ENCODE measurements around the gene HEMK1.
A peak's percentile ranks its signal among the peaks of the same experiment; 100 is the strongest.

HEMK1 gene

DNA sequence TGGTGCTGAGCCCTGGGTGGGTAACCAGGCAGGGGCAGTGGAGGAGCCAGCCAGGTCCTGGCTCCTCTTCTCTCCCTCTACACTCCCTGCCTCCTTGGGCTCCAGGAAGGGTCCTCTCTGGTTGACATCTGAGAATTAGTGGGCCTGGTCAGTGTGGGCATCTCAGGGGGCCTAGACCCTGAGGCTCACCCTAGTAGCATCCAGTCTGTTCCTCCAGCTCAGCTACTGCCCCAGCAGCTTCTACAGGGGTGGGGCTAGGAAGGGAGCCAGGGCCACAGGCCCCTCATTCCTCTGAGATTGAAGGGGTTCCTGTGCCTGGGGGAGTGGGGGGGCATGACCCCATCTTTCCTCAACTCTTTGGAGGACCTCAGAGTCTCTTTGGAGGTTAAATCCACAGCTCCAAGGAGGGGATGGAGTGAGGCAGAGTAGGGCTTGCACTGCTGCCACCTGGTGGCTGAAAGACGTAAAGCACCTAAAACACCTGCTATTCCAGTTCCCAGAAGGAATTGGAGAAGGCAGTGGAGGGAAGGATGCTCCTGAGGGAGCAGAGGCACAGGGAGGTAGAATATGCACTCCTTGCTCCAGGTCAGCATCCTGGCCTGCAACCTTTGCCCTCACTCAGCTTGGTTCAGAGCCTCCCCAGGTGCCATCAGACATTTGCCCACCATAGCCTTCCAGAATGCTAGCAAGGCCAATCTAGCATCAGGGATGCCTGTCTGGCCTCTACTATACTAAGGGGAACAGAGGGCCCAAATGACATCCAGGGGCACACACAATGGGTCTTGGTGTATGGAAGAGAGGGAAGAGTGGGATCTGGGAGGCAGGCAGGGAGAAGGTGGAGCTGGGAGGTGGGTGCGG is 26.9 kb upstream of the HEMK1 start:
- peak; percentile 45 for DNase-seq

DNA sequence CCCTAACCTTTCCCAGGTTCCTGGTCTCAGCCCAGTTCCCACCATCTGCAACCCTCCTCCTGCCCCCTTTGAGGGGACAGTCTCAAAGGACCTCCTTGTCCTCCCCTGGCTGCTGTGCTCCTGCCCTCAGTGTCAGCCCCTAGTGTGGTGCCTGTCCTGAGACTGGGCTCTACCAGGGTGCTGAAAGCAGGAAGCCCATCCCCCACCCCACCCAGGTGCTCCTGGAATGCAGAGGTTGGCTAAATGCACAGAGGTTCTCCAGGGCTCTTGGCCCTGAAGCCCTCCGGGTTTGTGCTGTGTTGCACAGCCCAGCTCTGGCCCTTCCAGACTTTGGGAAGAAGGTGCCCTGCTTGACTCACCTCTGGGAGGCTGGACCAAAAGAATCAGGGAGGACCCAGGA is 23.5 kb upstream of the HEMK1 start:
- DNase-seq, result no peak

- DNase-seq, result no peak
Measured at GRCh38 chr3:50549226-50549625, 20.1 kb upstream of the HEMK1 start.

DNA sequence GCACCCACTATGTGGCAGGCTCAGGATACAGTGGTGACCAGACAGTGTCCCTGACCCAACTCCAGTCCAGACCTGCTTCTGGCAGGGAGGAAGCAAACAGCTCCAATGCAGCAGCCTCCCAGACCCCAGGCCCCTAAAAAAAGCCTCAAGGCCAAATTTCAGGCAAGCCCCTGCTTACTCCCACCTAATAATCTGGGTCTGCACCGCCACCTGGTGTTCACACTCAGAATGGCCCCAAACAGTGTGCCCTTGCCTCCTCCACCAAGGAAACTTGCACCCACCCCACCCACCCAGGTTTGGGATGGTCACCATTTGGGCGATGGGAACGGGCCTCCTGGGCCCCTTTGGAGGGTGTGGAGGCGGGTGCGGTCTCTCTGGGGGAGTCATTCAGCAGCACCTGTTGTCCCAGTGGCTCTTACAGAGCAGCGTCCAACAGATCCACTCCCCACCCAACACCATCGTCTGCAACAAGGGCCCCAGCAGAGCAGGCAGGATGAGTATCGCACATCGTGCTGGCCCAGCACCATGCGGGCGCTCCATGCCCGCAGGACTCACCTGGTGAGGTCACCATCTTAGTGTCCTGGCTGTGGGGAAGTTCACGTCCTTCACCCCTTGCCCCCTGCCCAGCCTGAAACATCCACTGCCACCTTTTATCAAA is 19.1 kb upstream of the HEMK1 start:
- peak; percentile 21 for DNase-seq

DNA sequence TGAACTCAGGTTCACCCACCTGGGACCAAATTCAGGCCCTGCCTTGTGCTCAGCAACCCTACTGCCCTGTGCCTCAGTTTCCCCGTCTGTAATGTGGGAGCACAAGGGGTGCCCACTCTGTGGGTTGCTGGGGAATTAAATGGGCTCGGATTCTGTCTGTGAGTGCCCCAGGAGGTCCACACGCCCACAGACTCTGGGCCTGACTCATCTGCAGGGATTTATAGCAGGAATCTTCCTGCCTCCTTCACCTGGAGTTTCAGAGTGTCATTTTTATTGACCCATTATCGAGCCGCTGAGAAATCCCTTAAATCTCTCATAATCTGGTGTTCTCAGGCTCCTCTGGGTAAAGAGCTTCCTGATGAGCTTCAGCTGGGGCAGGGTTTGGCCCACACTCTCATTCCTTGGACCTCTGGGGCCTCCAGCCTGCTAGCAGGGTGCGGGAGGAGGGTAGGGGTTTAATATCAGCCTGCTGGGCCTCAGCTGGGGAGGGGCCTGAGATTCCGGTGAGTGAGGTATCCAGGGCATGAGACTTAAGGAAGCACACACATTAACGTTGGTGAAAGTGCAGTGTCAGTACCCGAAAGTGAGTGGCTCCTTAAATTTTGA is 18.2 kb upstream of the HEMK1 start:
- DNase-seq, result no peak

GRCh38 chr3:50551681-50552435 is 17.5 kb upstream of the HEMK1 start:
- no peak for DNase-seq

GRCh38 chr3:50552598-50552997 is 16.7 kb upstream of the HEMK1 start:
- DNase-seq, result no peak

DNA sequence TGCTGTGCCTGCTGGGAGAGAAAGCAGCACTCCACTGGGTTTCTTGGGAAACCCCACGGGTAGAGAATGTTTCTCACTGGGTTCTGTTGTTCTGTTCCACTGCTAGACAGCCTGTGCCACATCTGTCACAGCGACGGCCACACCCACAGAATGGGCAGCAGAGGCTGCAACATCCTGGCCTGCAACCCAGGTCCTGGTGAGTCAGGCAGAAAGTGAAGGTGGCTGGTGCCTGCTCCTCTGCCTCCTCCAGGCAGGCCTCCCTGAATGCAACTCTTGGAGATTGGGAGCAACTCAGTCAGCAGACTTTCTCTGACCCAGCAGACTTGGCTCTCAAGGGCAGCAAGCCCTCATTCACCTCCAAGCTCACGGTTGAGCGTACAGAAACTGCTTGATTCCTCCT is 14.8 kb upstream of the HEMK1 start:
- no peak for DNase-seq

DNA sequence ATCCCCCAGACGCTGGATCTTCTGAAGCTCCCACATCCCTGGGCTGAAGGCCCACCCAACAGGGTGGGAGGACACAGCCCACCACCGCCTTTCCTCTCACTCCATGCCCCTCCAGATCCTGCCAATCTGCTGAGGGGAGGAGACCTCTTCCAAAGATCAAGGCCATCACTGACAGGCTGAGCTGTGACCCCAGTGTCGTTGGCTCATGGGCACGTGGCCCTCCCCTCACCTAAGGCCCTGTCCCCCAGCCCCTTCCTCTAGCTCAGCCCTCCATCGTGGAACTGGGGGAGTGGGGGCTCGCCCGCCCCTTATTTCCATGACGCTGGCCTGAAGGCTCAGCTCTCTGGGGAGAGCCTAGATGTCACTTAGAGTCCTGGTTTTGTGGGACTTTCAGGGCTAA is 12.2 kb upstream of the HEMK1 start:
- DNase-seq, result no peak

GRCh38 chr3:50557915-50558314 is 11.4 kb upstream of the HEMK1 start:
- no peak for DNase-seq

- DNase-seq, result peak; percentile 41
Measured at GRCh38 chr3:50559702-50560101, 9.6 kb upstream of the HEMK1 start.

DNA sequence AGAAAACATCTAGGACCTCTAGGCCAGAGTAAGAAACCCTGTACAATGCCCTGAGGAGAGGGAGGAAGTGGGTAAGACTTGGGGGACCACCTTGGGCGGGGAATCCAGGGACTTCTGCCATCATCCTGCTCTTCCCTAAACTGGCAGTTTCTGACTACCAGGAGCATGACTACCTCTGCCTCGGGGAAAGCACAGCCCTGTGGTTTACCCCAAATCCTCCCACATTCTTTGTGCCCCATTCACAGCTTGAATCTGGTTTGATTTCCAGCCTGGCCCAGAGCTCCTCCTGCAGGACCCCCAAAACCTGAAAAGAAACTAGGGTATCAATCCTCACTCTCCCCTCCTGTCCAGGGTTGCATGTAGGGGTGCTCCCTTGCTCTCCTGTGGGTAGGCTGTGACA is 6.5 kb upstream of the HEMK1 start:
- peak; percentile 66 for DNase-seq

DNA sequence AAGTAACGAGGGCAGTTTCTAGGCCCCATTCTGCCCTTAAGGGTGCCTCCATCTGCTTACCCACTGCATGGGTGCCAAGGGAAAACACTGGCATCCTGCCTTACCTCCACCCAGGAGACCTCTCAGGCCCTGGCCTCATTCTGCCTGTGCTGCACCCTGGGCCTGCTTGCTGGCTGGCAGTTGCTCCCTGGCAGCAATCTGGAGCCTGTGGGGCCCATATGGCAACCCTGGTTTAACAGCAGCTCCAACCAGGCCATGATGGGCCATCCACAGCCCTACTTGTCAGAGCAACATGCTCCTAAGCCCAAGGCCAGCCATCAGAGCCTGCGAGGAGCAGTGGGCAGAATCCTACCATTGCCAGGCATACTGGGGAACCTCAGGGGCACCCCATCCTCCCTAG is 5.5 kb upstream of the HEMK1 start:
- DNase-seq, result no peak

DNA sequence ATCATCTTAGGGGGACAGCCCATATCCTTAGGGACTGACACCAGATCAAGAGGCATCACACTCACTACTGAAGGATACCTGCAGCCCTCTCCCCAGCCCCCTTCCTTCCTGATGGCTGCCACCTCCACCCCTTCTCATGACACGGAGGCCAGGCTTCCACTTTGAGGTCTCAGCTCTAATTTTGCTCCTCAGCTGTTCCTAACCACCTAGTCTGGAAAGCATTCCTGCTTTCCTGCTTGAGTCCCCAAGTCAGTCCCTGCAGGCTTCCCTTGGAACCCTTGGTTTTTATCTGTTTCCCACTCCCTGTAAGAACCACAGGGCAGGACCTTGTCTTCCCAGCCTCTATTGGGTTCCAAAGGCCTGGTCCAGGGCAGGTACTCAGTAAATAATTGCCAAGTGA is 5.0 kb upstream of the HEMK1 start:
- no peak for DNase-seq

DNA sequence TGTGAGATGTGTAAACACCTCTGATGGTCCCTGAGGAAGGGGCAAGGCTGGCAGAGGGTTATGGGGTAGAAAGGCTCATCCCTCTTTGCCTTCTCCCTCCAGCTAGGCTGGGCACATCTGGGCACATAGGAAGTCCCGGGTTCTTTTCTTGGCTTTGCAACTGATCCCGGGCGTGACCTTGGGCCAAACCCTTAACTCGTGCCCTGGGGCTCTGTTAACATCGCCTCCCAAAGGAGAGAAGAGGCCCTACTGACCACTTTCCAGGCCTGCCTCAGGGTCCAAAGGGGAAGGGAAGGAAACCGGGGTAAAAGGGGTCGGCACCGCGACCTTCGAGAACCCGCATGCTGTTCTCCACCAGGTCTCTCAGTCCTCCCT is 2.3 kb upstream of the HEMK1 start:
- DNase-seq, result no peak

DNA sequence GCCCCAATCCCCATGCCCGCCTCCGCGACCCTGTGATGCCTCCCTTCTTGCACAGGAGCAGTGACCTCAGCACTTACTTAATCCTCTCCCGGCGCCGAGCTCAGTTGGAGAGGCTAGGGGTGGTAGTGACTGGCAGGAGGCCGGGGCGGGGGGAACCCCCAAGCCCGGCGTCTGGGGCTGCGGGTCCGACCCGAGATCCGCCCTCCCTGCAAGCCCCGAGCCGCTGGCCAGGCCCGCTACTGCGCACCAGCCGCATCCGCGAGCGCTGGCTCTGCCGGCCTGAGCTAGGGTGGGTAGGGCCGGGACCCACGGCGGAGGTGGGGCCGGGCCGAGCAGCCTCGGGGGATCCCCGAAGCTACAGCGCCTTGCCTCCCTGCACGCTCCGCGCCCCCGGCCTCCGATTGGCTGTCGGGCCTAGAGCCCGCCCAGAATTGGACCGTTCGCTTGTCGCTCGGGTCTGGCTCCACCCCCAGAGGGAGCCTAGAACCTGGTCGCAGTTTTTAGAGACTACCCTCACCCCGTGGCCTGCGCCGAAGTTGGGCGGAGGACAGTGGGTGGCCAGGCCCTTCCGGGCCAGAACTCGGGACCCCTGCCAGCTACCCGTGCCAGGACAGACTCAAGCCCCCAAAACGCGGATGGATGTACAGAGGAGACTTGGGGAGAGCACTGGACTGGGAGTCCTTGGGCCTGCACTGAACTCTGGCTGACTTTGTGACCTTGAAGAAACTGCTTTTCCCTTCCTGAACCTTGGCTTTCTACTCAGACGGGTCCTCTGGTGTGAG is 1.7 kb upstream of the HEMK1 start, which contains the start of gene C3orf18:
Gene C3orf18 (minus strand): TSS at position 362 of the 782 bp plus-strand sequence. CDS start 2,048 bp downstream, outside the sequence.
- peak; percentile 88 for DNase-seq

DNA sequence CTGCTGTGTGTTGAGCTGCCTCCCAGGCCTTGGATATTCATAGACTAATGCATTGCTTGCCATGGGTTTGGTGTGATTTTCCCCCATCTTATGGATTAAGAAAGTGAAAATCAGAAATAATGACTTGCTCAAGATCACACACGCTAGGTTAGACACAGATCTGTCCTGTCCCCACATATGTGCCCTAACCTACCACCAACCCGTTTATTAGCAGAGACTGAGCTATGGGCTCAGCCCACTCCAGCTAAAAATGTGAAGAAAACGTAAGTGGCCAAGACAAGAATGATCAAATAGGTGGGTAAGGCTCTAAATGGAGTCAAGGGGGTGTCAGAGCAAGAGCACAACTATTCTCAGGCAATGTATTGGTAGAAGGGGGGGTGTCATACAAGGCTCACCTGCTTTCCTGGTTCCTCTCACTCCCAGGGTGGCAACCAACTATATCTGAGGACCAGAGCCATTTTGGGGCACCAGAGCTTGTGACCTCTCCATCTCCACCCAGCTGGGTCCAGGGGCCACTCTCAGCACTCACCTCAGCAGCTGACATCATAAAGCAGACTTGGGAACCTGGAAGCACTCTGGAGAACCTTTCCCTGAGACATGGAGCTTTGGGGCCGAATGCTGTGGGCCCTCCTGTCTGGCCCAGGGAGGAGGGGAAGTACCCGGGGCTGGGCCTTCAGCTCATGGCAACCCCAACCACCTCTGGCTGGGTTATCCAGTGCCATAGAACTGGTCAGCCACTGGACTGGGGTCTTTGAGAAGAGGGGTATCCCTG is 1.4 kb downstream of the HEMK1 start:
- DNase-seq, result no peak

DNA sequence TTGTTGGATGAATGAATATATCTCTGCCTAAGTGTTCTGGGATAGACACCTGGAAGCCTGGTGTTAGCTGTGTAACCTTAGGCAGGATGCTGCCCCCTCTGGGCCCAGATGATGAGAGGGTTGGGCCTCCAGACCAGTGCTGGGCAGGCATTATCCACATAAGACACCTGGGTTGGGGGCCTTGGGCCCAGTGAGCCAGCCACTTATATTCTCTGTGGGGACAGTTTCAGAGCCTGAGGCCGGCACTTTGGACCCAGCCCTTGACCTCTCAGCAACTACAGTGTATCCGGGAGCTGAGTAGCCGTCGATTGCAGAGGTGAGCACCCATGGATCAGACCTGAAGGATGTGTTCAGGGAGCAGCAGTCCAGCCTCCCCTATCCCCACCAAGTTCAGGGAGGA is 2.2 kb downstream of the HEMK1 start:
- no peak for DNase-seq

GRCh38 chr3:50572158-50572557 is 2.8 kb downstream of the HEMK1 start:
- peak; percentile 63 for DNase-seq

GRCh38 chr3:50572801-50573371 is 3.6 kb downstream of the HEMK1 start:
- DNase-seq, result no peak

Data from fibroblast of skin of back (primary cell).